Measurements from ENCODE around the gene LDLRAD3.

The LDLRAD3 gene

DNA sequence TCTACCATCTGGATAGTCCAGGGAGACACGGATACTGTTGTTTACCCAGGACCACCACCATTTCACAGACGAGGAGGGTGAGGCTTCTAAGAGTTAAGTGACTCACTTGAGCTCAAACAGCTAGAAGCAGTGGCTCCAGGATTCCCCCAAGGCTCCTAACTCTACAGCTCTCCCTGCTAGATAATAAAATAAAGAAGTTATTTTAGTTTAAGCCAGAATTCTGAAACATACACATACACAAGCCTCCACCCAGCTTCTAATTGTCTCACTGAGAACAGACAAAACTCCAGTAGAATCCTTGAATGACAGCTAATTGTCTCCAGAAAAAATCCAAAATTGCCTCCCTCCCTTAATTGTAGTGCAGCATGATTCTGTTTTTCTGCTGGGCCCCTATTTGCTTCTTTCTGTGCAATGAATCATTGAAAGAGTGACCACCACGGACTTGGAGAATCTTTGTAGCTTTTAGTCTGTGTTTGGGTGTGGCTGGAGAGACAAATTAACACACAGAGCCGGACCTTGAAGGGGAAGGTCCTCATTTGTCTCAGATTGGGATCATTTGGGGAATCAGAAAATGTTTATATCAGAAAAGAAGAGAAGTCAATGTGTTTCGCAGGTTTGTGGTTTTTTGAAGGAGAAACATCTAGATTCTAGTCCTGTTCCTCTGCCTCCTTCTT, 280.5 kb downstream of the LDLRAD3 start:
- in situ Hi-C loops (cut with MboI; ENCODE audit: low sequenced_read_pairs) = no loop called here

DNA sequence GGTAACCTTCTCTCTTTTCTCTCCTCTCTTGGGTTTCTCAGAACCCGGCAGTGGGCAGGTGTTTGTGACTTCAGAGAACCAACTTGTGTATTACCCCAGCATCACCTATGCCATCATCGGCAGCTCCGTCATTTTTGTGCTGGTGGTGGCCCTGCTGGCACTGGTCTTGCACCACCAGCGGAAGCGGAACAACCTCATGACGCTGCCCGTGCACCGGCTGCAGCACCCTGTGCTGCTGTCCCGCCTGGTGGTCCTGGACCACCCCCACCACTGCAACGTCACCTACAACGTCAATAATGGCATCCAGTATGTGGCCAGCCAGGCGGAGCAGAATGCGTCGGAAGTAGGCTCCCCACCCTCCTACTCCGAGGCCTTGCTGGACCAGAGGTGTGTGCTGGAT, 283.2 kb downstream of the LDLRAD3 start:
- in situ Hi-C loops (cut with MboI; ENCODE audit: low sequenced_read_pairs) = no loop called here

DNA sequence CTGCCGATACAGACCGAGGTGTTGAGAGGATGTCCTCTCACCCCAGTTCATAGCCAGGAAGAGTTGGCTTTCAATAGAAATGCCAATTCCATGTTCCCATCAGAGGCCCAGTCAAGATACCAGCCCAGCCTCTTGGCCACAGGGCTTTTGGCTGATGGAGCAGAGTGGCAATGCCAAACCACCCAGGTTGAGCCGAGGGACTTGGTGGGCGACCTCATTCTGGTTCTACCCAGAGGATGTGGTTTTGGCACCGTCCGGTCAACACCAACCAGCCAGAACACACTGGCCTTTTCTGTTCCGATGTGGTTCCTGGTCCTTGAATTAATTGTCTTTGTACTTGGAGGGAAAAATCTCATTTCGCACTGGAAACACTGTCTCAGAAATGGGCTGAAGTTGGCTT, 284.8 kb downstream of the LDLRAD3 start:
- in situ Hi-C loops (cut with MboI; ENCODE audit: low sequenced_read_pairs) = no loop called here

DNA sequence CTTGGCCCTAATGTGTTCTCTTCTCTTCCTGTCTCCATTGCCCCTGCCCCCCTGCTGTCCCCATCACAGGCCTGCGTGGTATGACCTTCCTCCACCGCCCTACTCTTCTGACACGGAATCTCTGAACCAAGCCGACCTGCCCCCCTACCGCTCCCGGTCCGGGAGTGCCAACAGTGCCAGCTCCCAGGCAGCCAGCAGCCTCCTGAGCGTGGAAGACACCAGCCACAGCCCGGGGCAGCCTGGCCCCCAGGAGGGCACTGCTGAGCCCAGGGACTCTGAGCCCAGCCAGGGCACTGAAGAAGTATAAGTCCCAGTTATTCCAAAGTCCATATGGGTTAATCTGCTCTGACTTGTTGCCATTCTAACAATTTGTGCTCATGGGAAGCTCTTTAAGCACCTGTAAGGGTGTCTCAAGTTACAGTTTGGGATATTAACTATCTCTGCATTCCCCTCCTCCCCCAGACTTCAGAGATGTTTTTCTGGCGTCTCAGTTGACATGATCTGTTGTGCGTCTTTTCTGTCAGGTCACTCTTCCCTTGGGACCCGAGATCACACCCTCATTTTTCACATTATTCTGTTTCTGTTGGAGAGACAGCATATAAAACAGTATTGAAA, 285.3 kb downstream of the LDLRAD3 start:
- in situ Hi-C loops (cut with MboI; ENCODE audit: low sequenced_read_pairs) = no loop called here

DNA sequence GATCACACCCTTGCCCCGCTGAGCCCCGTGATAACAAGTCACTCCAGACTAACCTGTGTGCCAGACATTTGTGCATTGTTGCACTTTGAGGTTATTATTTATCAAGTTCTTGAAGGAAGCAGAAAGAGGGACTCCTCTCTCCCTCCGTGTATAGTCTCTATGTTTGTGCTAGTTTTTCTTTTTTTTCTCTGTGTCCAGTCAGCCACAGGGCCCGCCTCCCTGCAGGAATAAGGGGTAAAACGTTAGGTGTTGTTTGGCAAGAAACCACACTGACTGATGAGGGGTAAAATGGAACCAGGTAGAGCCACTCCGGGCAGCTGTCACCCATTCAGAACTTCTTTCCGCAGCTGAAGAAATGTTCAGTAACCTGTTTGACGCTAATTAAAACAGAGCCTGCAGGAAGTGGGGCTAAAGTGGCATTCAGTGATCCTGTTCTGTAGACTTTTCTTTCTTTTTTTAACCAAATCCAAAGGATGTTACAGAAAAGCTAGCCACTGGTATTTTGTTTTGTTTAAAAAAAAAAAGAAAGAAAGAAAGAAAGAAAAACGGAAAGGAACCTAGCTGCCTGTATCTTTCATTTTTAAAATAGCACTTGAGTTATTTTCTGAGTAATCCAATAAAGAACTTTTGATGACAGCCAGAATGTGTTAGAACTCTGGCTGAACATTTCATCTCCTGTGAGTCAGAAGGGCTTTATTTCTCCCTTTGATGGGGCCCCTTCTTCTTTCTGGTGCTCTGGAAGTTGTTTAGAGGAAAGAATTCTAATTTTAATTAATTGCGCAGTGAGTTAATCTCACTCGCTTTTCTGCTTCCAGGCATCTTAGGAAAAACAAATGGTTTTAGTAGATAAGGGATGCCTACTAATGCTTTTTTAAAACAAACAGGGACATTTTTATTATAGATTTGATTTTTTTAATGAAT, 287.2 kb downstream of the LDLRAD3 start:
- in situ Hi-C loops (cut with MboI; ENCODE audit: low sequenced_read_pairs) = no loop called here

DNA sequence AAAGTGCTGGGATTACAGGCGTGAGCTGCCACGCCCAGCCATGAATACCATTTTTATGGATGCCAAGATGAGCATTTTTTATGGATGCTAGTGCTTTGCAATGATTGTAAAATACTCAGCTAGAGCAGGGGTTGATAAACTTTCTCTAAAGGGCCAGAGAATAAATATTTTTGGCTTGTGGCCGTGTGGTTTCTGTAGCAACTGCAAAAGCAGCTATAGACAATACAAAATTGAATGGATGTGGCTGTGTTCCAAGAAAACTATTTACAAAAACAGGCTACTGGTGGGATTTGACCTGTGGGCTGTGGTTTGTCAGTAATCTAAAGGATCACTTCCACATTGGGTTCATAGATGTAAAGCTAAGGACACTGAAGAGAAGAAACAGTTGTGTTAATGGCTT, 289.3 kb downstream of the LDLRAD3 start:
- in situ Hi-C loops (cut with MboI; ENCODE audit: low sequenced_read_pairs) = no loop called here

DNA sequence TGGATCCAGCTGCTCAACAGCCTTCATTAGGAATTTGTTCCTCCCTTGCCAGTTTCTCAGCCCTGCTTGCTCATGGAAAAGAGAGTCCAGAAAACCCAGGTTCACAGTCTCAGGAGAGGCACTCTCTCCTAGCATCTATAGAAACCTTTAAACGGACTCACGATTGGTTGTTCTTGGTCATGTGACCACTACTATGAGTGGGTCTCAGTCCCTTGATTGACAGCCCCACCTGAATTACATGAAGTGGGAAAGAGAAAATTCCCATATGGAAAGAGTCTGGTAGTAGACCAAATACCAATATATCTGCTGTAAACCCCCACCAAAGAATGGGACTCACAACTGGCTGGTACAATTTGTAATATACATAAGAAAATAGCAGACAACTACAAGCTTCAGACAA, 291.0 kb downstream of the LDLRAD3 start:
- in situ Hi-C loops (cut with MboI; ENCODE audit: low sequenced_read_pairs) = no loop called here

DNA sequence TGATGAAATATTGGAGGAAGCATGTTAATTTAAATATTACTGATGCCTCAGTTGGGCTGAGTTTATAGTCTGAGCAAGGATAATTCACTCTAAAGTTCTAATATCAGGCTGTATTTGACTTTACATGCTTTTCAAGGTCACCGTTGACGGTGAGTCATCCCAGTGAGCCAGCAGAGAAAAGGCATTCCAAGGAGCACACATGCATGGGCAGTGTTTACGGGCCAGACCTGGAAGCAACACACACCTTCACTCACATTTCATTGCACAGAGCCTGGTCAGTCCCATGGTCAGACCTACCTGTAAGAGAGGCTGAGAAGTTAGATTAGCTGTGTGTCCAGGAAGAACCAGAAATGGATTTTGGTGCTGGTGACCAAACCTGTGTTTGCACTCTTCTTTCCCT, 291.9 kb downstream of the LDLRAD3 start:
- in situ Hi-C loops (cut with MboI; ENCODE audit: low sequenced_read_pairs) = no loop called here

DNA sequence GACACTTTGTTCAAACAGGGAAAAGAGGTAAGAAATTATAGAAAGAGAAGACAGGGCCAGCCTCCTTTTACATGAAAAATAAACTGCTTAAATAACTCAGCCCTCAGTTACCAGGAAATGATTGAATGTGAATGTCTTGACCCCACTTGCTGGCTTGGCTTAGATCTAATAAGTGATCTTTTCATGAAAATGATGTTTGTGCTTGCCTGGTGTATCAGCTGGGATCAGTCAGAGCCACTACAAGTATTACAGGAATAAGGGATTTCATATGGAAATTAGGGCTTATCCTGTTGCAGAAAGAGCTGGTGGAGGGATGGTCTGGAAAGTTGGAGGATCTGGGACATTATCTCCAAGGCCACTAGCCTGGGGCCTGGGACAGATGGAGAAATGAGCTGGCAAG, 293.5 kb downstream of the LDLRAD3 start:
- in situ Hi-C loops (cut with MboI; ENCODE audit: low sequenced_read_pairs) = no loop called here

DNA sequence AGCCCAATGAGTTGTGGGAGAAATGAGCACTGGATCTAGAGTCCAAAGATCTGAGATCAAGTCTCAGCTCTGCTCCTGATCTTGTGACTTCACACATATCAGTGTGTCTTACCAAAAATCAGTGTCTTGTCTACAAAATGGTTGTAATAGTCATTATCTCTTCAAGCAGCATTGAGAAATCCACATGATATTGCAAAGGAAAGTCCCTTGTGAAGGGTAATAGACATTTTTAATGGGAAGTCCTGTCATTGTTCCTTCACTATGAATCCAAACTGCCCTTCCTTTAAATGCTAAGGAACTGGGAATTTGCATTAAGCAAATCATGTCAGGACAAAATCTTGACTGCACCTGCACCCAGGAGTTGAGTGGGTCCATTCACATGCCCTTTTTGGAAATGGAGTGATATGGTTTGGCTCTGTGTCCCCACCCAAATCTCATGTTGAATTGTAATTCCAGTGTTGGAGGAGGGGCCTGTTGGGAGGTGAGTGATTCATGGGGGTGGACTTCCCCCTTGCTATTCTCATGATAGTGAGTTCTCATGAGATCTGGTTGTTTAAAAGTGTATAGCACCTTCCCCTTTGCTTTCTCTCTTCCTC, 294.3 kb downstream of the LDLRAD3 start:
- in situ Hi-C loops (cut with MboI; ENCODE audit: low sequenced_read_pairs) = no loop called here

DNA sequence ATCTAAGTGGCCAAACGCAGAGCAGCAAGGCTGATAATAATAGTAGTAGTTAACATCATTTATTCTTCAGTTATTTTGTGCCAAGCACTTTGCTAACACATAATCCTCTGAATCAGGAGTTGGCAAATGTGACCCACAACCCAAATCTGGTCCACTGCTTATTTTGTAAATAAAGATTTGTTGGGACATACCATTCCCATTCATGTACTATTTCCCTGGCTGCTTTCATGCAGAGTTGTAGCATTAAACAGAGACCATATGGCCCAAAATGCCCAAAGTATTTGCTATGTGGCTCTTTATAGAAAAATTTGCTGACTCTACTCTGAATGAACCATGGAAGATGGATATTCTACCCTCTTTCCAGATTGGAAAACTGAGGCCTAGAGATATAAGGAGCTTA, 295.0 kb downstream of the LDLRAD3 start:
- in situ Hi-C loops (cut with MboI; ENCODE audit: low sequenced_read_pairs) = no loop called here

DNA sequence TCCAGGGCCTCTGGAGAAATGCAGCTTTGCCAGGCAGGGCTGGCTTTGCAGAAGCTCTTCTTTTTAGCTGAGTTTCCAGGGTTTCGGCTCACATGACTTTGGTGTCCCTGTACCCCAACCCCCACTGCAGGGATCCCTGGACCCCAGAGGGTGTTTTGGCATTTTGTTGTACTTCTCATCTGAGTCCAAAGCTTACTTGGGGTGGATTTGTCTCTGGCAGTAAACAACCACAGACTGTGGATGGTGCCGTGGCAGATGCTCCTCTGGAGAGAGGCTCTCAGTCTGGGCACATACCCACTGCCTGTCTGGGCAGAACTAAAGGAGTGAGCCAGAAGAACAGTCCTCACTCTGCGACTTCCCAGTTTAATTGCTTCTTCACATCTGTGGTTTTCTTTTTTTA, 295.8 kb downstream of the LDLRAD3 start:
- in situ Hi-C loops (cut with MboI; ENCODE audit: low sequenced_read_pairs) = no loop called here

DNA sequence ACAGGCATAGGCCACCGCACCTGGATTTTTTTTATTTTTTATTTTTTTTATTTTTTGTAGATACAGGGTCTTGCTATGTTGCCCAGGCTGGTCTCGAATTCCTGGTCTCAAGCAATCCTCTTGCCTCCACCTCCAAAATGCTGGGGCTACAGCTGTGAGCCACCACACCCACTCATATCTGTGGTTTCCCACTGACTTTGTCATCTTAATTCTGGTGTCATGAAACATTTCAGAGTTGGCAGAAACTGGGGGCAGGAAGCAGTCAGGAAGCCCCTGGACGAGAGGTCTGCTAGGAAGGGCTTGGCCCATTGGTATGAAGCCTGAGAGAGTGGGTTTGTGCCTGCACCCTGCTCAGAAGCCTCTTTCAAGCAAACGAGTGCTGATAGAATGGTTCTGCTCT, 296.3 kb downstream of the LDLRAD3 start:
- in situ Hi-C loops (cut with MboI; ENCODE audit: low sequenced_read_pairs) = no loop called here

DNA sequence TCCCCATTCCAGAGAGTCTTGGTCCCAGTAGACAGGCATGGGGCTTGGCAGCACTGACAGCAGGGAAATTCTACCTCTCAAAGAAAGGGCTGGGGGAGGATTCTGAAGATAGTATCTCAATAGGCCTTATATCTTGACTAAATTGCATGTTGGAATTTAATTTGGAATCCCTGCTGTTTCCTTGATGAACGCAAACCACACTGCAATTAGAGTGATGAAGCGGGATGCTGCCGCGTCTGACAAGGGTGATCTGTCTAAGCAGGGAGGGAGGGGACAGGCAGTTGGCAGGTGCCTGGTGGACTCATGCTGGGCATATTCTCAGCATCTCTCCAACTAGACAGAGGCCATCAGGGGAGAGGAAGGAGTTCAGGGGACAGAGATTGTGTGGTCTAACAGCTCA, 296.9 kb downstream of the LDLRAD3 start:
- in situ Hi-C loops (cut with MboI; ENCODE audit: low sequenced_read_pairs) = no loop called here

DNA sequence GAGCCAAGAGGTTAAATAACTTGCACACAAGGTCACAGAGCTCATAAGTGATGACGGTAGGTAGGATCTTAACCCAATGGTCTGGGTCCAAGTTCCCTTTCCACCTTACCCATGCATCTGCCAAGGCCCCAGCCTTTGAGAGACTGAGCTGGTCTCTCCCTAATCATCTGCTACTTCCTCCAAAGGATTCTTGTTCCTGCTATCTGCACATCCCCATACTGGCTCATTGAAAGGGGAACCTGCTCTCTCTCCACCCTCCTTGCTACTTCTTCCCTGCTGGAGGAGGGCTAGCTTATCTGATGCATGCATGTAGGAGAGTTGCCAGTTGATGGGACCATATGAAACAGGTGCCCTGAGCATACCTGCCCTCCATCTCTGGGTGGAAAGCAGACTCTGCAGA, 297.6 kb downstream of the LDLRAD3 start:
- in situ Hi-C loops (cut with MboI; ENCODE audit: low sequenced_read_pairs) = no loop called here

DNA sequence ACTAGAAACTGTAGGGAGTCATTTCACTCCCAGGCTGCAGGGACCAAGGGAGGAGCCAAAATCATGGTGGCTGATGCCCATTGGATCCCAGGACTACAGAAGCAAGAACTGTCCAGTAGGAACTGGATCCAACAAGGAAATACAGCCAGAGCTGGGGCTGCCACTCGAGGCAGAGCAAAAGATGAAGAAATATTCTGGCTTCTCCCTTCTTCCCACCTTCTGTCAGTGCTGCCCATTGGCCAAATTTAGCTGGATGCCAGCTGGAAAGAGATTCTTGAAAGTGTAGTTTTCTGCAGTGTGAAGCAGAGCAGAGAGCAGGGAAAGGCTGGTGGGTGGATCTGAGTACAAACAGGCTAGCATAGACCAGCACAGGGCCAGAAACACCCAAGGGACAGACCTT, 299.8 kb downstream of the LDLRAD3 start:
- in situ Hi-C loops (cut with MboI; ENCODE audit: low sequenced_read_pairs) = no loop called here

DNA sequence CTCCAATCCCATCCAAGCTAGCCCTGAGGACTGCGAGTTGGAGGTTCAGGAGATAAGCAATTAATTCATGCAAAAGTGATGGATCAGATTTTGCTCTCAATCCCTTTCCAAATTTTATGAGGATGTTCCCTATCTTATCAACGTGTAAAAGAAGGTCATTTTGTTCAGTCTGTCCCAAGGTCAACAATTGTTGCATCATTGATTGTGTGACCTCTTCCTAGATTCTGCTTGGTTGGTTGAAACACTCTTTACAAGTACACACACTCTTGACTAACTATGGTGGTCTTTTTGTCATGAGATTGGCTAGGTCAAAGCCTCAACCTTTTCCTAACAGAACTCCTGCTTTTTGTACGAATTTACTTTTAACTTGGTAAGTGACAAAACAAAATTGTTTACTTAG, 303.6 kb downstream of the LDLRAD3 start:
- in situ Hi-C loops (cut with MboI; ENCODE audit: low sequenced_read_pairs) = no loop called here

DNA sequence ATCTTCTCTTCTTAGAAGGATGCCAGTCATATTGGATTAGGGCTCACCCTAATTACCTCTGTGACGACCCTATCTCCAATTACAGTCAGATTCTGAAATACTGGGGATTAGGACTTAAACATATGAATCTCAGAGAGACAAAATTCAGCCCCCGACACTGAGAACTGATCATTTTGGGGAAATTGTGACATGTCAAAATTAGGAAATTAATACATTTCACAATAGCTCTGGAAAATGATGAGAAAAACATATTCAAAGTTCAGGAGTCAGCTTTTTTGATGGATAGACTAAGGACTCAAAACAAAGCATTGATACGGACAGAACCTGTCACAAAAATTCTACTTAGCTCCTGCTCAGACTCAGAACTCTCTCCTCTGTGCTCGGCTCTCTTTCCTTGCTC, 304.6 kb downstream of the LDLRAD3 start:
- in situ Hi-C loops (cut with MboI; ENCODE audit: low sequenced_read_pairs) = no loop called here

DNA sequence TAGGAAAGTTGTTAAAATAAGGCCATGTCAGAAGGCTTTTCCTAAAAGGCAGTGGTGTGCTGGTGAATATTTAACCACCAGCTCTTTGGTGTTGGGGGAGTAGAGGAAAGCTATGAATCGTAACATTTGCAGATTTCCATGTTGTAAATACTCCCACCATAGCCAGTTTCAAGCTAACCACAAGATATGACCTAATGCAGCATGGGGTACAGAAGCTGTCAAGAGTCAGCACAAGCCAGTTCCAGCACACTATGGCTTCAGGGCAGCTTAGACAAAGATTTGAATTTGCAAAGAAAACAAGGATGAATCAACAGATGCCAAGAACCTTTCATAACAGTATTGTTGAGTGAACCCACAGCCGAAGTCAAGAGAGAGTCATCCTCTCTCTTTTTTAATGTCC, 305.4 kb downstream of the LDLRAD3 start:
- in situ Hi-C loops (cut with MboI; ENCODE audit: low sequenced_read_pairs) = no loop called here

DNA sequence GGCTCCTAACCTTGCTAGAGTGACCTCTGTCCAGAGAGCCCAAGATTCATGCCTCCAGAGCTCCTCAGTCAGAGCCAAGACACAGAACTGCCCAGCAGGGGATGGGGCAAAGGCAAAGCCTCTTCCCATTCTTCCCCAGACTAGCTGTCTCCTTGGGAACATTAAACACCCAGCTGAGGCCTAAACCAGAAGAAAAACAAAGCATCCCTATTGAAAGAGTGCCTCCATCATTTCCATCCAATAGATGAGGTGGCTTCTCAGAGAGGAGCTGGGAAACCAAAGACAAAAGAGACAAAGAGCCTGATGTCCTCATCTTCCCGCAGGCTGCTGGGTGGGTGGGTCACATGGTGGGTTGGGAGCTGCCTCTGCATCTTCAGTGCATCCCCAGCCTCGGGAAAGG, 308.0 kb downstream of the LDLRAD3 start:
- in situ Hi-C loops (cut with MboI; ENCODE audit: low sequenced_read_pairs) = no loop called here

DNA sequence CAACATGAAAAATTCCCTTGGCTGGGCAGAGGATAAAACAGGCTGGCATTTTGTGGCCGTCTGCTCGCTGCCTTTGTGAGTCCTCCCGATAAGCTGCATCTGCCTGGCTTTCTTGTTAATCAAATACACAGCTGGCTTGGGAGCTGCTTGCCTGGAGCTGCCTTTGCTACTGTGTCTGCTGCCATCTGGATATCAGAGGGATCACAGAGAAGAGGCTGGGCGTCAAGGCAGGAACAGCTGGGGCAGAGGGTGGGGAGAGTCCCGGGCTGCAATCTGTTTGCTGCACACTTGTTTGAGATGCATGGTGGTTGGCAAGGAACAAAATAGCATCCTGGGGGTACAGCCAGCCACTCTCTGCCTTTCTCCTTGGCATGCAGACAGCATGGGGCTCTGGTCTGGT, 309.4 kb downstream of the LDLRAD3 start:
- in situ Hi-C loops (cut with MboI; ENCODE audit: low sequenced_read_pairs) = no loop called here

DNA sequence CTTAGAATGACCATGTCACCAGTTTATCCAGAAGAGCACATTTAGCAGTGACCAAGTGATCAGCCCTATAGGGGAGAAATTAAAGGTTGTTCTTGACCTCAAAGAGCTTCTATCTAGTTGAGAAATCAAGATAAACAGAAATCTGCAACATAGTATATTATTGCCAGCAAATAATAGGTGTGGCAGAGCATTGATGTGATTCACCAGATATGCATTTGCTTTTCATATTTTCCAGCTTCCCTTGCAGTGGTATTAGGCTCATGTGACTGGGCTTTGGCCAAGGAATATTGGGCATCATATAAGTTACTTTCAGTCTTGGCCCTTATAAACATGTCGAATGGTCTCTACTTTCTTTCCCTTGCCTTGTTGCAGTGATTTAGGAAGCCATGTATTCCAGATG, 310.9 kb downstream of the LDLRAD3 start:
- in situ Hi-C loops (cut with MboI; ENCODE audit: low sequenced_read_pairs) = no loop called here
